SU-DHL-6 (cell line): Measurements from ENCODE around the gene TEAD1.

ENCODE experiments used
- EZH2phosphoT487 ChIP-seq: fragments of 200-600 bp; sonication (generic), shearing (Covaris generic); conservative IDR thresholded peaks from 2 replicates; pipeline ENCODE4 v1.6.1; 2018; ENCODE audit warnings: mild to moderate bottlenecking, antibody characterized with exemption, low read length, moderate library complexity, mixed read lengths
- TF ChIP-seq, protein P1 (sequence below): fragments of 200-600 bp; sonication (generic); IDR thresholded peaks from one replicate; pipeline ENCODE4 v1.5.1; 2017; ENCODE audit warnings: antibody characterized with exemption, mild to moderate bottlenecking, low read length, moderate library complexity; ENCODE audit not compliant: insufficient read depth, poor library complexity, severe bottlenecking

DNA sequence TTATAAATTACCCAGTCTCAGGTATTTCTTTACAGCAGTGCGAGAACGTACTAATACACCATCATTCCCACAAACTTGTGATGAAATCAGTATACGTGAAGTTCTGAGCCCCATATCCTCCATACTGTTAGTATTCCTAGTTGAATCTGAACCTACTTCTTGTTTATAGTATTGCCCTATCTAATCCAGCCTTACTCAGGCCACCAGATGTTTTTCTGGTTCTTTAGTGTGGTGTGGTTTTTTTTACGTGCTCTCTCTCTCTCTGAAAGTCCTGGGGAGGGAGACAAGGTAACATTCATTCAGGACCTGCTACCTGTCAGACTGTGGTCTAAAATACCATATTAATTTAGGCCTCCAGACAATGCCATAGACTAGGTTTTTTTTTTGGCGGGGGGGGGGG, 47.6 kb upstream of the TEAD1 start:
- TF ChIP-seq, protein P1, sequence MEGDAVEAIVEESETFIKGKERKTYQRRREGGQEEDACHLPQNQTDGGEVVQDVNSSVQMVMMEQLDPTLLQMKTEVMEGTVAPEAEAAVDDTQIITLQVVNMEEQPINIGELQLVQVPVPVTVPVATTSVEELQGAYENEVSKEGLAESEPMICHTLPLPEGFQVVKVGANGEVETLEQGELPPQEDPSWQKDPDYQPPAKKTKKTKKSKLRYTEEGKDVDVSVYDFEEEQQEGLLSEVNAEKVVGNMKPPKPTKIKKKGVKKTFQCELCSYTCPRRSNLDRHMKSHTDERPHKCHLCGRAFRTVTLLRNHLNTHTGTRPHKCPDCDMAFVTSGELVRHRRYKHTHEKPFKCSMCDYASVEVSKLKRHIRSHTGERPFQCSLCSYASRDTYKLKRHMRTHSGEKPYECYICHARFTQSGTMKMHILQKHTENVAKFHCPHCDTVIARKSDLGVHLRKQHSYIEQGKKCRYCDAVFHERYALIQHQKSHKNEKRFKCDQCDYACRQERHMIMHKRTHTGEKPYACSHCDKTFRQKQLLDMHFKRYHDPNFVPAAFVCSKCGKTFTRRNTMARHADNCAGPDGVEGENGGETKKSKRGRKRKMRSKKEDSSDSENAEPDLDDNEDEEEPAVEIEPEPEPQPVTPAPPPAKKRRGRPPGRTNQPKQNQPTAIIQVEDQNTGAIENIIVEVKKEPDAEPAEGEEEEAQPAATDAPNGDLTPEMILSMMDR, result no peak
- TF ChIP-seq EZH2phosphoT487, result no peak
